Lower leg skin (tissue), 4 donors: ENCODE measurements around the gene NTM. TPM values are rescaled to one million over a fixed set of nuclear protein-coding genes. Genes with fewer than 3 reads are reported as not detected.

Experiments used
- DNase-seq, 2 donors: peaks; one replicate each; pipeline ENCODE4 v3.0.0-alpha.2; 2019; ENCODE audit warnings: low spot score in 2 of 2
- H3K4me3 ChIP-seq: fragments of 200-600 bp; sonication (generic); 2 replicates; pipeline ENCODE4 v1.5.1; 2017; ENCODE audit warnings: mild to moderate bottlenecking, low read depth; ENCODE audit not compliant: poor library complexity, severe bottlenecking
- CTCF ChIP-seq, 3 donors: fragments of 450-650 bp; IDR thresholded peaks; one replicate each; pipeline ENCODE4 v1.5.1; 2016; ENCODE audit warnings: antibody characterized with exemption in 3 of 3, mild to moderate bottlenecking in 3 of 3, moderate library complexity in 2 of 3
- POLR2A ChIP-seq, 2 donors: fragments of 450-650 bp; IDR thresholded peaks; one replicate each; pipeline ENCODE4 v1.6.1; 2016 to 2017; ENCODE audit warnings: antibody characterized with exemption in 2 of 2, mild to moderate bottlenecking in 1 of 2, moderate library complexity in 1 of 2
- WGBS, 2 donors: methylation state at CpG; one replicate each; pipeline ENCODE4 v1.1.5; 2018; 5-methylcytosine and 5-hydroxymethylcytosine counted together
- intact Hi-C: fragments of 100-400 bp; cut with DNase I; formaldehyde crosslinking; loops from one replicate; pipeline ENCODE4 v1.15.0; 2023; ENCODE audit warnings: low total_unique reads
- total RNA-seq, 4 donors: library from RNA; depleted of rRNA; stranded (reverse); fragments of >200 nt; gene quantifications; one replicate each; pipeline ENCODE4 v1.1.0, GENCODE V29; 2016

NTM gene
- total RNA-seq, 4 donors from 2014 or later = 2.8 to 5.7 (median 4.9) TPM

GRCh38 chr11:132048040-132048439 lies 677.6 kb downstream of the NTM start:
- TF ChIP-seq POLR2A (IDR thresholded peaks at IDR 0.05) (no peak), CTCF (IDR thresholded peaks at IDR 0.05) (no peak)
- 75 to 81% methylated on average over 4 of the region's 4 CpGs for WGBS, 2 donors
- DNase-seq = no peak
- H3K4me3 ChIP-seq = no peak overlapping the region
- intact Hi-C loops = no loop called here

DNA sequence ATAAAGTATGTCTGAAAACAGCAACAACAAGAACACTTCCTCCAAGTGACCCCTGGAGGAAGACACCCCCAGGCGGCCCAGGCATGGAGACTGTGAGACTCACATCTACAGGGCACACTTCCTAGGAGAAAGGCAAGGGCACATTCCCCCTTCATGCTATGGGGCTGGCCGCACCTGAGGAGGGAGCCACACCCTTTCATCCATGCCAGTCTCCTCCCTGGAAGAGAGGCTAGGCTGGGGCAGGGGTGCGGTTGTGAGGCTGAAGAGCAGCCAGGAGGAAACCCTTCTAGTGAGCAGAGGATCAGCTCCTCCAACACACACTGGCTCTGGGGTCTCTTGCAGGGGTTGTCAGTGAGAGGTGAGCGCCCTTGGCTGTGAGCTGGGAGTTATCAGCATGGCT lies 678.8 kb downstream of the NTM start:
- intact Hi-C loops = no loop called here
- 82 to 93% methylated on average over 4 of the region's 4 CpGs for WGBS, 2 donors
- TF ChIP-seq CTCF (IDR thresholded peaks at IDR 0.05) (no peak), POLR2A (IDR thresholded peaks at IDR 0.05) (no peak)
- no peak overlapping the region for H3K4me3 ChIP-seq
- DNase-seq = no peak

DNA sequence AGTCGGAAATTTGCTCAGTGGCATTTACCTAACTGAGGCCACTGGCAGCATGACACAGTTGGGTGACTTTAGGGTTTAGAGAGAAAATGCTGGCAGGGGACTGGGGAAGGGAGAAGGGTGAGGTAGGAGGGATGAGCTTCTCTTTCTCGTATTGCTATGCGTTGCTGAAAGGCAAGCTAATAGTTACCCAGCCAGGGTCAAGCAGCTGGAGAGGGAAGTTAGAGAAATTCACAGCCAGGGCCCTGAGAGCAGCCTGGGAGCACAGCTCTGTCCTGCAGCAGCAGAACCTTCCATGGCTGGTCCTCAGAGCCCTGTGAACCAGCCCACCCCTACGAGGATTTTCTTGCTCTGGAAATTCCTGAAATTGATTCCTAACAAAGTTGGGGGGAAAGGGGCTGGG lies 679.6 kb downstream of the NTM start:
- no peak overlapping the region for H3K4me3 ChIP-seq
- WGBS, 2 donors = 65 to 70% methylated on average over 4 of the region's 4 CpGs
- TF ChIP-seq CTCF (IDR thresholded peaks at IDR 0.05) (no peak), POLR2A (IDR thresholded peaks at IDR 0.05) (no peak)
- DNase-seq = no peak
- intact Hi-C loops = no loop called here

GRCh38 chr11:132050577-132051165 lies 680.3 kb downstream of the NTM start:
- WGBS, 2 donors = 58 to 60% methylated on average over 6 of the region's 6 CpGs
- intact Hi-C loops = no loop called here
- DNase-seq = no peak
- H3K4me3 ChIP-seq = no peak overlapping the region
- TF ChIP-seq CTCF (IDR thresholded peaks at IDR 0.05) (no peak), POLR2A (IDR thresholded peaks at IDR 0.05) (no peak)

DNA sequence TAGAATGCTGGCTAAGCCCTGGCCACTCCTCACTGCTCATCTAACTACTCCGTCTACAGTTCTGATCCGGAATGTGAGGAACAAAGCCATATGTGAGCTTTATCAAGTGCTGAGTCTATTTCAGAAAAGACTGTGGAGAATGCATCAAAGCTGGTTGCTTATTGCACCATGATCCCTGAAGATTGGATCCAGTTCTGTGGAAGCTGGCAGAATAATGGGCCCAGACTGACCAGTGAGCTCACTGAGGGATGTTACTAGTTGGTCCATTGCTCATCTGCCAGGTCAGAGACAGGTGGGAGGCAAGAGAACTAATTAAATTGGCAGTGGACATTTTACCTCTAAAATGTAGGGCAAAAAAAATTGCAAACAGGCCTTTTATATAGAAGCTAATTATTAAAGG lies 681.3 kb downstream of the NTM start:
- no peak for TF ChIP-seq CTCF (IDR thresholded peaks at IDR 0.05)
- 80 to 90% methylated on average over 2 of the region's 2 CpGs for WGBS, 2 donors
- no peak overlapping the region for H3K4me3 ChIP-seq
- no peak for DNase-seq
- intact Hi-C loops = no loop called here

GRCh38 chr11:132052342-132052741 lies 681.9 kb downstream of the NTM start:
- TF ChIP-seq CTCF (IDR thresholded peaks at IDR 0.05) = no peak
- TF ChIP-seq POLR2A (IDR thresholded peaks at IDR 0.05) = no peak
- WGBS, 2 donors = 65 to 69% methylated on average over 2 of the region's 2 CpGs
- DNase-seq = no peak
- intact Hi-C loops = no loop called here
- no peak overlapping the region for H3K4me3 ChIP-seq
